ENCODE measurements around the gene GRM3.

GRM3 gene

GRCh38 chr7:86790383-86790782 is 146.7 kb downstream of the GRM3 start:
- DNase-seq: no peak

- no peak for DNase-seq
Observed at GRCh38 chr7:86792260-86792659, 148.6 kb downstream of the GRM3 start.

GRCh38 chr7:86793136-86793535 is 149.4 kb downstream of the GRM3 start:
- DNase-seq: no peak

- no peak for DNase-seq
Observed at GRCh38 chr7:86814661-86815379, 171.1 kb downstream of the GRM3 start.

- DNase-seq: no peak
Observed at GRCh38 chr7:86815556-86815955, 171.8 kb downstream of the GRM3 start.

- DNase-seq: no peak
Observed at GRCh38 chr7:86818903-86819302, 175.2 kb downstream of the GRM3 start.

- no peak for DNase-seq
Observed at GRCh38 chr7:86823769-86824168, 180.1 kb downstream of the GRM3 start.

- DNase-seq: no peak
Observed at GRCh38 chr7:86825264-86825663, 181.6 kb downstream of the GRM3 start.

GRCh38 chr7:86826948-86827347 is 183.2 kb downstream of the GRM3 start:
- DNase-seq: no peak

GRCh38 chr7:86833360-86833759 is 189.7 kb downstream of the GRM3 start:
- DNase-seq: no peak

GRCh38 chr7:86837235-86837634 is 193.5 kb downstream of the GRM3 start:
- DNase-seq: no peak

- DNase-seq: no peak
Observed at GRCh38 chr7:86844608-86845007, 200.9 kb downstream of the GRM3 start.

GRCh38 chr7:86846494-86847190 is 202.9 kb downstream of the GRM3 start:
- DNase-seq: no peak

- no peak for DNase-seq
Observed at GRCh38 chr7:86848226-86848625, 204.5 kb downstream of the GRM3 start.

- DNase-seq: no peak
Observed at GRCh38 chr7:86851566-86851965, 207.9 kb downstream of the GRM3 start.

GRCh38 chr7:86863452-86863851 is 219.7 kb downstream of the GRM3 start:
- no peak for DNase-seq

- DNase-seq: no peak
Observed at GRCh38 chr7:86867163-86867762, 223.6 kb downstream of the GRM3 start.

- no peak for DNase-seq
Observed at GRCh38 chr7:86876146-86876545, 232.4 kb downstream of the GRM3 start.

- no peak for DNase-seq
Observed at GRCh38 chr7:86884152-86884551, 240.4 kb downstream of the GRM3 start.

- DNase-seq: no peak
Observed at GRCh38 chr7:86889501-86889900, 245.8 kb downstream of the GRM3 start.

GRCh38 chr7:86898171-86898570 is 254.5 kb downstream of the GRM3 start:
- no peak for DNase-seq

GRCh38 chr7:86900886-86901285 is 257.2 kb downstream of the GRM3 start:
- no peak for DNase-seq

GRCh38 chr7:86904949-86905834 is 261.5 kb downstream of the GRM3 start:
- DNase-seq: no peak
